Stimulated activated CD4-positive, alpha-beta T cell treated with anti-CD3 and anti-CD28 coated beads, Interleukin-1b, Interleukin-23, amount 100 ng/mL, for 48 hours (primary cell): ENCODE results near the gene MYH10.

Experiments
- DNase-seq: peaks from one replicate; pipeline ENCODE4 v3.0.0-alpha.2; 2020

The MYH10 gene

GRCh38 chr17:8647956-8648355, 17.4 kb upstream of the MYH10 start:
- DNase-seq = no peak

GRCh38 chr17:8647202-8647601, 16.7 kb upstream of the MYH10 start:
- no peak for DNase-seq

- no peak for DNase-seq
Measured at GRCh38 chr17:8644507-8644902, 14.0 kb upstream of the MYH10 start.

DNA sequence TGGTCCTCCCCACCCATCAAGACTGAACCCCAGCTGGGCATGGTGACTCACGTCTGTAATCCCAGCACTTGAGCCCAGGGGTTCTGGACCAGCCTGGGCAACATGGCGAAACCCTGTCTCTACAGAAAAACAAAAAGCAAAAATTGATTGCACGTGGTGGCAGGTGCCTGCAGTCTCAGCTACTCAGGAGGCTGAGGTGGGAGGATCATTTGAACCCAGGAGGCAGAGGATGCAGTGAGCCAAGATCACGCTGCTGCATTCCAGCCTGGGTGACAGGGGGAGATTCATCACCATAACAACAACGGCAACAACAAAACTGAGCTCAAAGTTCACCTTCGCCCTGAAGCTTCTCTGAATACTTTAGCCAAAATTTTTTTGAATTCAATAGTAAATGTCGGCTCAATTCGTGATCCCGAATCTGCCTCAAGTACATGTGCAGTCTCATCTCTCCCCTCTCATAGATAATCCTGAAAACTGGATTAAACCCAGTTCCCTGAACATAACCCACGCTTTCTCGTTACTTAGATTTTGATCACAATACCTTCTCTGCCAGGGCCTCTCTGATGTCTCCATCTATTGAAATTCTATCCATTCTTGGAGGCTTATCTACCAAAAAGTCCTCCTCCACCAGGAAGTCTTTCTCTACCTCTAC, 13.5 kb upstream of the MYH10 start:
- no peak for DNase-seq

- no peak for DNase-seq
Measured at GRCh38 chr17:8639709-8640108, 9.2 kb upstream of the MYH10 start.

GRCh38 chr17:8632061-8632460, 1.5 kb upstream of the MYH10 start:
- no peak for DNase-seq

GRCh38 chr17:8631554-8631877, 991 bp upstream of the MYH10 start:
- DNase-seq = no peak

DNA sequence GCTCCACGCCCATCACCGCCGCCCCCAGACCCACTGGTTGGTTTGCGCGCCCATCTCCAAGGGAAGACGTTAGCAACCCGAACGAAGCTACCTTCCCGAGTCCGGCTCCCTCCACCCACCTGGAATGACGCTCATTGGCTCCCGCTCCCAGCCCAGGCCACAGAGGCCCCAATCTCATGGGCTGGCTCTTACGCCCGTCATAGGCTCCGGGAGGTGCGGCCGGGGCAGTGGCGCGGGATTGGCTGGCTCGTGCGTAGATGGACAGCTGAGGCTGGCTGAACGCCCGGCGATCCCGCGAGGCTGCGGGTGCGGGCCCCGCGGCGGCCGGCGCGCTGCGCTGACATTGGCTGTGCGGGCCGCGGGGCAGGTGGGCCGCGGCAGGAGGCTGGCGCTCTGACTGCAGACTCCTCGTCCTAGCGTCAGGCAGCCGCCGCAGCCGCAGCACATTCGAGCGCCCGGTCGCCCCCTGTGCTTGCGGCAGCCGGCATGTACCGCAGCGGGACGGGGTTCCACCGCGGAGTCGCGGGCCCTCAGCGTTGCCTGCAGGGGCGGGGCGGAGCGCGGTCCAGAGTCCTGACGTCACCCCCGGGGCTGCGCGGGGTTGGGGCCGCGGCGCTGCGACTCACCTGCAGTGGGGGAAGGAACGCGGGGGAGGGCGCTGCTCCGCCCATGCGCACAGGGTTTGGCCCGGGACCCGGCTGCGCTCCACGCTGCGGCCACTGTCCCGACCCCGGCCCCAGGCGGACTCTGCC, 453 bp upstream of the MYH10 start:
- DNase-seq = peak; percentile 95

DNA sequence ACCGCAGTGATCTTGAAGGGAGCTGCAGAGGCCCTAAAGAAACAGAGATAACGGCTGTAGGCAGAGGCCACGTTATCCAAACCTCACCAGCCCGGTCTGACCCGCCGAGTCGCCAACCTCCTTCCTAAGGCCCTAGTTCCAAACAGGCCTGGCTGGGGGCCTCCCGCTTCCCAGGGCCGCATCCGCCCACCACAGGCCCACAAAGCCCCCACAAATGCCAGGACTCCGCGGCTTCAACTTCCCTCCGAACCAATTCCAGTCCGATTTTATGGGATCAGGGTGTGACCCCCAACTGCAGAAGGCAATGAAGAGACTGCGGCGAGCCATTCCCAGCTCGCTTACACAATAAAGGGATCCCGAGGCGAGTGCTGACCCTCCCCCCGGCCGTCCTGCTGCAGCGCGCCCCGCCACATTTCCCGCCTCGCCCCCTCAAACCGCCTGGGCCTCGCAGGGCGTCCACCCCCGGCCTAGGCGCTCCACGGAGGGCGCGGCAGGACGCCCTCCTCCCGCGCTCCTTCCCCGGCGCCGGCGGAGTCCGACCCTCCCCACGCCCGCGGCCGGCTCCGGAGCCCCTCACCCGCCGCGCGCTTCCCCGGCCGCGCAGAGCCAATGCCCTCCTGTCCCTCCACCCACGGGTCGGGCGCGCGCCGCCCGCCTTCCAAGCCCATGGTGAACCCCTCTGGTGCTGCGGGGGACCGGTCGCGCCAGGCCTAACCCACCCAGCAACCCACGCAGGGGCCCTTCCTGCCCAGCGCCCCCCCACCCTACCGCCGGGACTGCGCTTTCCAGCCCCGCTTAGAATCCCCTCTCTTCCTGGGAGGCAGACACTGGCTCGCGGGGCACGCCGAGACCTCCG, 926 bp downstream of the MYH10 start:
- no peak for DNase-seq

GRCh38 chr17:8628609-8629169, 1.8 kb downstream of the MYH10 start:
- DNase-seq = no peak

DNA sequence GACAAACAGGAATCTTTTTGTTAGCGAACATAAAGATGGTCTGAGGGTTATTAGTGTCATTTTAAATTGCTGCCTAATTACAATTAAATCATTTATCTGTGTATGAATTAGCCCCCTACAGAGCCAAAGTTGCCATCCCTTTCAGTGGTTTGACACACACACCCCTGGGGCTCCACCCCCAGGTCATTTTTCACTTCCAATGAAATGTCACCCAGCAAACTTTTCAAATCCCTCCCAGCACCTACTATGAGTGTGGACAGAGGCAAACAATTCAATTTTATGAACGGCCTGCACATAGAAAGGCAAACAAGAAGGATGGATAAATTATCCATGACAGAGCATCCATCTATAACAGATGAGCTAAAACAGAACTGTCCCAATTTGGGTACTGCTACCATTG, 2.4 kb downstream of the MYH10 start:
- no peak for DNase-seq

DNA sequence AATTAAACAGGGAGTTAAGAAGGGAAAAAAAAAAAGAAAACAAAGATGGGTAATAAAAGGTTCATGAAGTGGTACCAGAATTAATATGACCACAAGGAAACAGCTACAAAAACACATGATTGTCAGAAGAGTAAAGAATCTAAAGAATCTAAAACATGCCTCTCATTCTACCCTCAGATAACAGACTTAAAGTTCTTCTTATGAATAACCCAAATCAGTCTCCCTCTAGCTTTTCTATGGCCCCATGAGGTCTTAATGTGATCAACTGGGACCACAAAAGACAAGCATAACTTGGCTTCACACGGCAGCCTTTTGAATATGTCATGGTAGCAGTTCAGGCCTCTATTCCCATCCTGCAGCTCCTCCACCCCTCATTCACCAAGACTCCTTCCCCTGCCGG, 6.9 kb downstream of the MYH10 start:
- DNase-seq = no peak

DNA sequence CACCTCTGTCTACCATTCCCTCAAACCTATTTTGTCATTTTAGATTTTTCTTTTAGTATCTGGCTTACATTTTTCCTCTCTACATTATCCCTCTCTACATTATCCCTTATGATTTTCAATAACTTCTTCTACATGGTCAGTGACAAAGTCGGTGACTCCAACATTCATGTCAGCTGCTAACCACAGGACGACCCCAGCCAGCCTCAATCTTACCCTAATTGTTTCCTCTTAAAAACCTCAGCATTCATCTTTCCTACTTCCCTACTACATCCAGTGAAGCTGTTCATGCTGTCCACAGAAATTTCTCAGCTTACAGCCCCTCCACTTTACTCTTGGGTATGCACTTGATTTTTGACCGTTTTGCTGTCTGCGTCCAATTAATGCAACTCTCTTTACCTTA, 8.3 kb downstream of the MYH10 start:
- no peak for DNase-seq

DNA sequence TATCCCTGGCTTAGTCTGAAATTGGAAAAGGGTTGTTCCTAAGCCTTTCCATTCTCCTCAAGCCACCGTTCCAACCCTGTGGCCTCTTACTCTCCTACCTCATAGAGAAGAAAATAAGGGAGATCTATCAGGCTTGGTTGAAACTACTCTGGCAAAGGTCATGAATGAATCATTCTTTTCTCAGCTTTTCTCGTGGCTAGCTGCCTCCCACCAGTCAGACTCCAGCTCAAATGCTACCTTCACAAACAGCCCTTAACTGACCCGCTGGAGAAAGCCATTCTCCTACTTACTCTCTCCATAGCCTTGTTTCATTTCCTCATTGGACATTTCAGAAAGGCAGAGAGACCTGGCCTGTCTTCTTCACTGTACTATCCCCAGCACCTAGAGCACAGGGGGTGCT, 8.9 kb downstream of the MYH10 start:
- no peak for DNase-seq

DNA sequence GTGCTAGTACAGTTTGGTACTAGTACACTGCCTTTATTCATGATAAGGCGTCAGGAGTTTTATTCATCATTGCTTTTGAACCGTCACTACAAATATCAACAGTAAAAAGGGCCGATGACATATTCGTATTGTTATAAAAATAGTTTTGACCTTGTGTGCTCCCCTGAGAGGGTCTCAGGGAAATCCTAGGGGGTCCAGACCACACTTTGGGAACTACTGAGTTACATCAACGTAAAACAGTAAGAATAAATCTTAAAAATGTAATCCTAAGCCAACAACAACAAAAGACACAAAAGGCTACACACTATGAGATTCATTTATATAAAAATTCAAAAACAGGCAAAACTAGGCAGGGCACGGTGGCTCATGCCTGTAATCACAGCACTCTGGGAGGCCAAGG, 11.2 kb downstream of the MYH10 start:
- no peak for DNase-seq

GRCh38 chr17:8618825-8619224, 11.7 kb downstream of the MYH10 start:
- DNase-seq = no peak

DNA sequence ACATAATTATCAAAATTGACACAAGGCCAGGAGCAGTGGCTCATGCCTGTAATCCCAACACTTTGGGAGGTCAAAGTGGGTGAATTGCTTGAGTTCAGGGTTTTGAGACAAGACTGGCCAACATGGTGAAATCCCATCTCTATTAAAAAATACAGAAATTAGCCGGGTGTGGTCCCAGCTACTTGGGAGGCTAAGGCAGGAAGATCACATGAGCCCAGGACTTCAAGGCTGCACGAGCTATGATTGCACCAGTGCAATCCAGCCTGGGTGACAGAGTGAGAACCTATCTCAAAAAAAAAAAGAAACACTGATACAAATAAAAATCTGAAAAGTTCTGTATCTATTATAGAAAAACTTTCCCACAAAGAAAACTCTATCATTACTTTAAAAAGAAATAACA, 15.5 kb downstream of the MYH10 start:
- no peak for DNase-seq

GRCh38 chr17:8611619-8612298, 18.8 kb downstream of the MYH10 start:
- DNase-seq = no peak

DNA sequence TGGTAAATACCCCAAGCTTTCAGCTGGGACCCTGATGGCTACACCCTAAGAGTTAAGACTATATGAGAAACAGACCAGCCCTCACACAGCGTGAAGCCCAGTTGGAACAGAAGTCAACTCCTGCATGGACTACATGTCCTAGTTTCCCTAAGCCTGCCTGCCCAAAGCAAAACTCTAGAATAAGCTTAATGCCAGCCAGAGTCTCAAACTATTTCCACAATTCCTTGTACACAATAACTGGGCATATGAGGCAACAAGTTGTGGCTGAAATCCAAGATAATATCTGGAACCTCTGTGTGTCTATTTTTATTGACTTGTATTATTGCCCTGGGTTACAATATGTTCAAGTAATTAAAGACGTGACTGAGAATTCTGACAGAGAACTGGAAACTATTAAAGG, 19.4 kb downstream of the MYH10 start:
- DNase-seq = no peak

DNA sequence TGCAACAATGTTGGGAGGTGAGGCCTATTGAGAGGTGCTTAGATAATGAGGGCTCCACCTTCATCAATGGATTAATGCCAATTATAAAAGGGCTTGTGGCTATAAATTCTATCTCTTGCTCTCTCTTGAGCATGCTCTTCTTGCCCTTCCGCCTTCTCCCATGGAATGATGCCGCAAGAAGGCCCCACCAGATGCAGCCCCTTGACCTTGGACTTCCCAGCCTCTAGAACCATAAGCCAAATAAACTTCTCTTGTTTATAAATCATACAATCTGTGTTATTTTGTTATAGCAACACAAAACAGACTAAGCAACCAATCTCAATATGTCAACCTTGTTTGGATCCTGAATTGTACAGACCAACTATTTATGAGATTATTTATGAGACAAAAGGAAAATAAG, 20.0 kb downstream of the MYH10 start:
- DNase-seq = no peak

DNA sequence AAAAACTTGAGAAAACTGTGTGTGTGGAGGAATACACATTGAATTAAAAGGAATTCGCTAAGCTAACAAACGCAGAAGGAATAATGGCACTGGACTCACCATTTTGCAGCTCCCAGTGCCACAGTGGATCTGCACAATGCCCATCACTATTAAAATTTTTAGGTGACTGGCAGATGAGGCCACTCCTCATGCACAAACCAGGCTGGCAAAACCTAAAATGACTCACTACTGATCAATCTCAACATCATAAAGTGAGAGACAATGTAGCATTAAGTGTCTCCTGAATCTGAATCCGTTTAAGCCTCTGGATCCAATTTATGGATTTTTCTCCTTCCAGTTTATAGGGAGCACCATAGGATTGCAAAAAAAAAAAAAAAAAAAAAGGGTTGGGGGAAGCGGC, 20.6 kb downstream of the MYH10 start:
- DNase-seq = no peak

DNA sequence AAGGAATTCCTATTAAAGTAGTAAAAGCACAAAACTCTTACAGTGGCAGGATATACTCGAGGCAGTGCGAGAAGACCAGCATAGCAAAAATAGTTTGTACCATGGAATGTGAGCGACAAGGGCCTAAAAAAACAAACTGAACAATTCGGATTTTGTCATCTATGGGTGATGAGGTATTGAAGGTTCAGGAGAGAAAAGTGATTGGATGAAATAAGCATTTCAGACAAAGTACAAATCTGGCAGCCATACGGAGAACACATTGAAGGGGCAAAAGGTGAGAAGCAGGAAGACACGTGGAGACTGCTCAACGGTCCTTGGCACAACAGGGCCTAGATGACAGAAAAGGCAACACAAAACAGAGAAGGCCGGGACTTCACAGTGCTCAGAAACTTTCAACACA, 22.5 kb downstream of the MYH10 start:
- no peak for DNase-seq

- no peak for DNase-seq
Measured at GRCh38 chr17:8606401-8606800, 24.1 kb downstream of the MYH10 start.
